Colon (tissue), 2 donors: ENCODE results near the gene AQP7.
"Not testable (repeated sequence)": the region's sequence is repeated elsewhere in the genome, so short reads cannot be mapped to it uniquely, and the experiment has no call there.

ENCODE experiments used
- FAIRE-seq: peaks from 2 replicates; lab custom pipeline; 2012; peaks lifted over from hg19 to GRCh38; lab: Jason Lieb, UNC
- donor health status: control.
- donor health status: control.

AQP7 gene

GRCh38 chr9:33433871-33434270, 31.5 kb upstream of the AQP7 start:
- FAIRE-seq = no peak

GRCh38 chr9:33431420-33431819, 29.1 kb upstream of the AQP7 start:
- FAIRE-seq = no peak

- FAIRE-seq = no peak
Measured at GRCh38 chr9:33430942-33431341, 28.6 kb upstream of the AQP7 start.

GRCh38 chr9:33429256-33429985, 27.1 kb upstream of the AQP7 start:
- FAIRE-seq = no peak

- no peak for FAIRE-seq
Measured at GRCh38 chr9:33426843-33427293, 24.5 kb upstream of the AQP7 start.

- no peak for FAIRE-seq
Measured at GRCh38 chr9:33425128-33425533, 22.8 kb upstream of the AQP7 start.

GRCh38 chr9:33424492-33424891, 22.1 kb upstream of the AQP7 start:
- FAIRE-seq = not testable (repeated sequence)

GRCh38 chr9:33424043-33424442, 21.7 kb upstream of the AQP7 start:
- FAIRE-seq = not testable (repeated sequence)

- no peak for FAIRE-seq
Measured at GRCh38 chr9:33419708-33420303, 17.4 kb upstream of the AQP7 start.

GRCh38 chr9:33418090-33418489, 15.7 kb upstream of the AQP7 start:
- FAIRE-seq = no peak

- FAIRE-seq = no peak
Measured at GRCh38 chr9:33416996-33417395, 14.6 kb upstream of the AQP7 start.

GRCh38 chr9:33415501-33416038, 13.2 kb upstream of the AQP7 start:
- no peak for FAIRE-seq

- FAIRE-seq = no peak
Measured at GRCh38 chr9:33414889-33415500, 12.6 kb upstream of the AQP7 start.

GRCh38 chr9:33414268-33414667, 11.9 kb upstream of the AQP7 start:
- no peak for FAIRE-seq

- no peak for FAIRE-seq
Measured at GRCh38 chr9:33408087-33408486, 5.7 kb upstream of the AQP7 start.

- FAIRE-seq = no peak
Measured at GRCh38 chr9:33407061-33407460, 4.7 kb upstream of the AQP7 start.

GRCh38 chr9:33404788-33405362, 2.5 kb upstream of the AQP7 start:
- no peak for FAIRE-seq

- no peak for FAIRE-seq
Measured at GRCh38 chr9:33403941-33404787, 1.8 kb upstream of the AQP7 start.

- not testable (repeated sequence) for FAIRE-seq
Measured at GRCh38 chr9:33401809-33402208, 559 bp downstream of the AQP7 start.

- not testable (repeated sequence) for FAIRE-seq
Measured at GRCh38 chr9:33399047-33399446, 3.3 kb downstream of the AQP7 start.

- FAIRE-seq = not testable (repeated sequence)
Measured at GRCh38 chr9:33397801-33398200, 4.6 kb downstream of the AQP7 start.
